Measurements from ENCODE around the gene ZNF777. TPM values are rescaled to one million over a fixed set of nuclear protein-coding genes. Genes with fewer than 3 reads are reported as not detected.

The ZNF777 gene
- total and polyA plus RNA-seq, 9 of the 15 experiments (the other 6 are each of a cell fraction or from before 2014, with no cell fraction given): 0.11 to 32.6 (median 9.0) TPM

DNA sequence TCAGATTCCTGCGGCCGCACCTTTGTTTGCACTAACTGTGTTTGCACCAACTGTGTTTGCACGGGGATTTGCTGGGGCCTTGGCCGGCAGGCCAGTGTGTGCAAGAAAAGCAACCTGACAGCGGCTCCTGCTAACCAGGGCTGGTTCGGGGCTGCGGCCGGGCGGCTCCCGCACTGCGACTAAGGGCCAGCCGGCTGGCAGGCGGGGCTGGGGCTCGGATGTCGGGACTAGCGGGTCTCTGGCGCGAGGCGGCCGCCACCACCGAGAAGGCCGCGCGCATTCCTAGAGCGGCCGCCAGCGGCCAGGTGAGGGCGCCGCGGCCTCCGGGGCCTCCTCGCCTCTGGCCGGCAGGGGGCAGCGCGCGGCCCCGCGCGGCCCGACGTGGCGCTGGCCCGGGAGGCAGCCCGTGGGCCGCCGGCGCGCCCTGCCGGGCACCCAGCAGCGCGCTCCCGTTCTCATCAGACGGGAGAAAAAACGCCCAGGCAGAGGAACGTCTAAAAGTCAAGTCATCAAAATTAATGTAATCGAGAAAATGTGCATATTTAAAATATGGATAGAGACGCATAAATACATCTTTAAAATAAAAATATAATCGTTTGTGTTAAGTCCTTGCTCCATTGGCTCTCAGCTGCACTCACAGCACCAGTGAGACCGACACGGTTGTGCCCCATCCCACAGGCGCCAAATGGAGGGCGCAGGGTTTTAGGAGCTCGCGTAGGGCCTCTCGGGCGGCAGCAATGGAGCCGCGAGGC lies 38.5 kb downstream of the ZNF777 start (continued):
- TF ChIP-seq, protein P1, sequence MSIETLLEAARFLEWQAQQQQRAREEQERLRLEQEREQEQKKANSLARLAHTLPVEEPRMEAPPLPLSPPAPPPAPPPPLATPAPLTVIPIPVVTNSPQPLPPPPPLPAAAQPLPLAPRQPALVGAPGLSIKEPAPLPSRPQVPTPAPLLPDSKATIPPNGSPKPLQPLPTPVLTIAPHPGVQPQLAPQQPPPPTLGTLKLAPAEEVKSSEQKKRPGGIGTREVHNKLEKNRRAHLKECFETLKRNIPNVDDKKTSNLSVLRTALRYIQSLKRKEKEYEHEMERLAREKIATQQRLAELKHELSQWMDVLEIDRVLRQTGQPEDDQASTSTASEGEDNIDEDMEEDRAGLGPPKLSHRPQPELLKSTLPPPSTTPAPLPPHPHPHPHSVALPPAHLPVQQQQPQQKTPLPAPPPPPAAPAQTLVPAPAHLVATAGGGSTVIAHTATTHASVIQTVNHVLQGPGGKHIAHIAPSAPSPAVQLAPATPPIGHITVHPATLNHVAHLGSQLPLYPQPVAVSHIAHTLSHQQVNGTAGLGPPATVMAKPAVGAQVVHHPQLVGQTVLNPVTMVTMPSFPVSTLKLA (conservative IDR thresholded peaks at IDR 0.05): peak in 1 of 2 experiments; percentile 55; a peak in 1 of 4 replicates
- TF ChIP-seq JUNB (CRISPR knock-in tag; conservative IDR thresholded peaks at IDR 0.05): no peak
- peak; percentile 59; the same call in 1 of the 2 replicates for TF ChIP-seq XRCC5 (IDR thresholded peaks at IDR 0.05; ENCODE audit: low read depth, low read length)
- TF ChIP-seq, protein P2, sequence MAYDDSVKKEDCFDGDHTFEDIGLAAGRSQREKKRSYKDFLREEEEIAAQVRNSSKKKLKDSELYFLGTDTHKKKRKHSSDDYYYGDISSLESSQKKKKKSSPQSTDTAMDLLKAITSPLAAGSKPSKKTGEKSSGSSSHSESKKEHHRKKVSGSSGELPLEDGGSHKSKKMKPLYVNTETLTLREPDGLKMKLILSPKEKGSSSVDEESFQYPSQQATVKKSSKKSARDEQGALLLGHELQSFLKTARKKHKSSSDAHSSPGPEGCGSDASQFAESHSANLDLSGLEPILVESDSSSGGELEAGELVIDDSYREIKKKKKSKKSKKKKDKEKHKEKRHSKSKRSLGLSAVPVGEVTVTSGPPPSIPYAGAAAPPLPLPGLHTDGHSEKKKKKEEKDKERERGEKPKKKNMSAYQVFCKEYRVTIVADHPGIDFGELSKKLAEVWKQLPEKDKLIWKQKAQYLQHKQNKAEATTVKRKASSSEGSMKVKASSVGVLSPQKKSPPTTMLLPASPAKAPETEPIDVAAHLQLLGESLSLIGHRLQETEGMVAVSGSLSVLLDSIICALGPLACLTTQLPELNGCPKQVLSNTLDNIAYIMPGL (CRISPR knock-in tag; IDR thresholded peaks at IDR 0.05): peak; percentile 83; the same call in 1 of the 2 replicates
- TF ChIP-seq, protein P3, sequence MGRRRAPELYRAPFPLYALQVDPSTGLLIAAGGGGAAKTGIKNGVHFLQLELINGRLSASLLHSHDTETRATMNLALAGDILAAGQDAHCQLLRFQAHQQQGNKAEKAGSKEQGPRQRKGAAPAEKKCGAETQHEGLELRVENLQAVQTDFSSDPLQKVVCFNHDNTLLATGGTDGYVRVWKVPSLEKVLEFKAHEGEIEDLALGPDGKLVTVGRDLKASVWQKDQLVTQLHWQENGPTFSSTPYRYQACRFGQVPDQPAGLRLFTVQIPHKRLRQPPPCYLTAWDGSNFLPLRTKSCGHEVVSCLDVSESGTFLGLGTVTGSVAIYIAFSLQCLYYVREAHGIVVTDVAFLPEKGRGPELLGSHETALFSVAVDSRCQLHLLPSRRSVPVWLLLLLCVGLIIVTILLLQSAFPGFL (CRISPR knock-in tag; IDR thresholded peaks at IDR 0.05): peak; percentile 77; the same call in 1 of the 2 replicates
- TF ChIP-seq, protein P4, sequence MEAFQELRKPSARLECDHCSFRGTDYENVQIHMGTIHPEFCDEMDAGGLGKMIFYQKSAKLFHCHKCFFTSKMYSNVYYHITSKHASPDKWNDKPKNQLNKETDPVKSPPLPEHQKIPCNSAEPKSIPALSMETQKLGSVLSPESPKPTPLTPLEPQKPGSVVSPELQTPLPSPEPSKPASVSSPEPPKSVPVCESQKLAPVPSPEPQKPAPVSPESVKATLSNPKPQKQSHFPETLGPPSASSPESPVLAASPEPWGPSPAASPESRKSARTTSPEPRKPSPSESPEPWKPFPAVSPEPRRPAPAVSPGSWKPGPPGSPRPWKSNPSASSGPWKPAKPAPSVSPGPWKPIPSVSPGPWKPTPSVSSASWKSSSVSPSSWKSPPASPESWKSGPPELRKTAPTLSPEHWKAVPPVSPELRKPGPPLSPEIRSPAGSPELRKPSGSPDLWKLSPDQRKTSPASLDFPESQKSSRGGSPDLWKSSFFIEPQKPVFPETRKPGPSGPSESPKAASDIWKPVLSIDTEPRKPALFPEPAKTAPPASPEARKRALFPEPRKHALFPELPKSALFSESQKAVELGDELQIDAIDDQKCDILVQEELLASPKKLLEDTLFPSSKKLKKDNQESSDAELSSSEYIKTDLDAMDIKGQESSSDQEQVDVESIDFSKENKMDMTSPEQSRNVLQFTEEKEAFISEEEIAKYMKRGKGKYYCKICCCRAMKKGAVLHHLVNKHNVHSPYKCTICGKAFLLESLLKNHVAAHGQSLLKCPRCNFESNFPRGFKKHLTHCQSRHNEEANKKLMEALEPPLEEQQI (IDR thresholded peaks at IDR 0.05): no peak
- TF ChIP-seq SREBF2 (CRISPR knock-in tag; IDR thresholded peaks at IDR 0.05): no peak
- no peak for TF ChIP-seq ZNF717 (CRISPR knock-in tag; IDR thresholded peaks at IDR 0.05)
- TF ChIP-seq PML (IDR thresholded peaks at IDR 0.05; ENCODE audit: low read length): peak; percentile 52; the same call in 1 of the 2 replicates
- peak; percentile 96 for TF ChIP-seq KAT2B (IDR thresholded peaks at IDR 0.05; ENCODE audit: low read depth, low read length)
- peak; percentile 100 for TF ChIP-seq RB1 (IDR thresholded peaks at IDR 0.05; ENCODE audit: low read depth)
- no peak for TF ChIP-seq HDAC6 (IDR thresholded peaks at IDR 0.05; ENCODE audit: low read depth, low read length)
- TF ChIP-seq FOXK1 (CRISPR knock-in tag; IDR thresholded peaks at IDR 0.05; ENCODE audit: borderline replicate concordance): peak; percentile 46; the same call in 1 of the 2 replicates
- no peak for TF ChIP-seq DDX20 (tag; IDR thresholded peaks at IDR 0.05; ENCODE audit: low read depth)
- peak; percentile 71; the same call in 1 of the 2 replicates for TF ChIP-seq EP400 (IDR thresholded peaks at IDR 0.05)
- TF ChIP-seq TBL1XR1 (IDR thresholded peaks at IDR 0.05; ENCODE audit: low read length in 2 of 2): 0 out of 4 replicates have a peak, but pooled peaks of 1 of the 2 experiments have one; percentile 73
- TF ChIP-seq ZNF239 (CRISPR knock-in tag; IDR thresholded peaks at IDR 0.05): no peak
- TF ChIP-seq LCOR (CRISPR knock-in tag; IDR thresholded peaks at IDR 0.05): peak; percentile 74
- TF ChIP-seq, protein P5, sequence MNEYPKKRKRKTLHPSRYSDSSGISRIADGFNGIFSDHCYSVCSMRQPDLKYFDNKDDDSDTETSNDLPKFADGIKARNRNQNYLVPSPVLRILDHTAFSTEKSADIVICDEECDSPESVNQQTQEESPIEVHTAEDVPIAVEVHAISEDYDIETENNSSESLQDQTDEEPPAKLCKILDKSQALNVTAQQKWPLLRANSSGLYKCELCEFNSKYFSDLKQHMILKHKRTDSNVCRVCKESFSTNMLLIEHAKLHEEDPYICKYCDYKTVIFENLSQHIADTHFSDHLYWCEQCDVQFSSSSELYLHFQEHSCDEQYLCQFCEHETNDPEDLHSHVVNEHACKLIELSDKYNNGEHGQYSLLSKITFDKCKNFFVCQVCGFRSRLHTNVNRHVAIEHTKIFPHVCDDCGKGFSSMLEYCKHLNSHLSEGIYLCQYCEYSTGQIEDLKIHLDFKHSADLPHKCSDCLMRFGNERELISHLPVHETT (CRISPR knock-in tag; conservative IDR thresholded peaks at IDR 0.05 in 1 of 2, IDR thresholded peaks at IDR 0.05 in 1 of 2): peak in 1 of 2 experiments; percentile 78; a peak in 2 of 4 replicates

Data from K562 (cell line).